OCI-LY7 (cell line): ENCODE results near the gene FAIM2.

Source experiments
- CTCF ChIP-seq: fragments of 200-600 bp; sonication (generic); conservative IDR thresholded peaks from 2 replicates; pipeline ENCODE4 v1.5.1; 2014; ENCODE audit warnings: mild to moderate bottlenecking, antibody characterized with exemption, low read length, moderate library complexity, mixed read lengths
- EZH2phosphoT487 ChIP-seq: fragments of 200-600 bp; sonication (generic); IDR thresholded peaks from 2 replicates; pipeline ENCODE4 v1.6.1; 2018; ENCODE audit warnings: low read depth, borderline replicate concordance, mild to moderate bottlenecking, mixed run types, antibody characterized with exemption, low read length, moderate library complexity, mixed read lengths

GRCh38 chr12:49924628-49925246 lies 21.0 kb upstream of the FAIM2 start:
- TF ChIP-seq CTCF, result no peak
- no peak for TF ChIP-seq EZH2phosphoT487
